ENCODE data around the gene LYPD6B.

LYPD6B gene

GRCh38 chr2:149012545-149012944, 26.0 kb upstream of the LYPD6B start:
- DNase-seq (ENCODE audit: low read depth), result no peak

GRCh38 chr2:149015501-149015900, 23.0 kb upstream of the LYPD6B start:
- DNase-seq (ENCODE audit: low read depth), result no peak

GRCh38 chr2:149015926-149016563, 22.5 kb upstream of the LYPD6B start:
- no peak for DNase-seq (ENCODE audit: low read depth)

- DNase-seq (ENCODE audit: low read depth), result peak; percentile 27
Measured at GRCh38 chr2:149017116-149017985, 21.1 kb upstream of the LYPD6B start.

- no peak for DNase-seq (ENCODE audit: low read depth)
Measured at GRCh38 chr2:149018981-149019380, 19.5 kb upstream of the LYPD6B start.

GRCh38 chr2:149019768-149020167, 18.7 kb upstream of the LYPD6B start:
- DNase-seq (ENCODE audit: low read depth), result no peak

- no peak for DNase-seq (ENCODE audit: low read depth)
Measured at GRCh38 chr2:149020432-149020851, 18.1 kb upstream of the LYPD6B start.

- DNase-seq (ENCODE audit: low read depth), result no peak
Measured at GRCh38 chr2:149021271-149021719, 17.2 kb upstream of the LYPD6B start.

- DNase-seq (ENCODE audit: low read depth), result no peak
Measured at GRCh38 chr2:149021761-149022160, 16.7 kb upstream of the LYPD6B start.

GRCh38 chr2:149023091-149023490, 15.4 kb upstream of the LYPD6B start:
- no peak for DNase-seq (ENCODE audit: low read depth)

GRCh38 chr2:149027590-149028250, 10.8 kb upstream of the LYPD6B start:
- DNase-seq (ENCODE audit: low read depth), result no peak

- DNase-seq (ENCODE audit: low read depth), result no peak
Measured at GRCh38 chr2:149028377-149028776, 10.1 kb upstream of the LYPD6B start.

GRCh38 chr2:149028891-149029290, 9.6 kb upstream of the LYPD6B start:
- no peak for DNase-seq (ENCODE audit: low read depth)

- no peak for DNase-seq (ENCODE audit: low read depth)
Measured at GRCh38 chr2:149029307-149029965, 9.1 kb upstream of the LYPD6B start.

- no peak for DNase-seq (ENCODE audit: low read depth)
Measured at GRCh38 chr2:149031396-149031795, 7.1 kb upstream of the LYPD6B start.

- DNase-seq (ENCODE audit: low read depth), result no peak
Measured at GRCh38 chr2:149033716-149034115, 4.8 kb upstream of the LYPD6B start.

- no peak for DNase-seq (ENCODE audit: low read depth)
Measured at GRCh38 chr2:149034406-149034805, 4.1 kb upstream of the LYPD6B start.

- DNase-seq (ENCODE audit: low read depth), result no peak
Measured at GRCh38 chr2:149036507-149037293, 1.8 kb upstream of the LYPD6B start.

GRCh38 chr2:149037851-149038250, 648 bp upstream of the LYPD6B start:
- no peak for DNase-seq (ENCODE audit: low read depth)

GRCh38 chr2:149039213-149039724, 770 bp downstream of the LYPD6B start:
- DNase-seq (ENCODE audit: low read depth), result no peak

GRCh38 chr2:149040451-149040850, 2.0 kb downstream of the LYPD6B start:
- DNase-seq (ENCODE audit: low read depth), result no peak
